ENCODE measurements around the gene ZDHHC22.

DNA sequence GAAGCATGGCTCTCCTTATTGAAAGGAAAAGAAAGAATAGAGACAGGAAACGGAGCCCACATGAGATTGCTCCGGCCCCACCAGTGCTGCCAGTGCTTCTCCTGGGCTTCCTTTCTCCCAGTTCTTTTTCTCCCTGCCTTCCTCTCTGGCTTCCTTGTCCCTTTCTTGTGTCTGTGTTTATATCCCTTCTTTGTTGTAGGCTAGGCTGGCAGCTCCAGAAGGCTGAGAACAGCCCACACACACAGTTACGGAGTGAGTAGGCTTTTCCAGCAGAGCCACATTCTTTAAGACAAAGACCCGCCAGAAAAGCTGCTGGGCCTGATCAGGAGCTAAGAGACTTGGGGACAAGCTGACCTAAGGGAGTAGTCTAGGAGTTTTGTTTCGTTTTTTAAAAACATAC, 30.6 kb downstream of the ZDHHC22 start:
- TF ChIP-seq, protein P1, sequence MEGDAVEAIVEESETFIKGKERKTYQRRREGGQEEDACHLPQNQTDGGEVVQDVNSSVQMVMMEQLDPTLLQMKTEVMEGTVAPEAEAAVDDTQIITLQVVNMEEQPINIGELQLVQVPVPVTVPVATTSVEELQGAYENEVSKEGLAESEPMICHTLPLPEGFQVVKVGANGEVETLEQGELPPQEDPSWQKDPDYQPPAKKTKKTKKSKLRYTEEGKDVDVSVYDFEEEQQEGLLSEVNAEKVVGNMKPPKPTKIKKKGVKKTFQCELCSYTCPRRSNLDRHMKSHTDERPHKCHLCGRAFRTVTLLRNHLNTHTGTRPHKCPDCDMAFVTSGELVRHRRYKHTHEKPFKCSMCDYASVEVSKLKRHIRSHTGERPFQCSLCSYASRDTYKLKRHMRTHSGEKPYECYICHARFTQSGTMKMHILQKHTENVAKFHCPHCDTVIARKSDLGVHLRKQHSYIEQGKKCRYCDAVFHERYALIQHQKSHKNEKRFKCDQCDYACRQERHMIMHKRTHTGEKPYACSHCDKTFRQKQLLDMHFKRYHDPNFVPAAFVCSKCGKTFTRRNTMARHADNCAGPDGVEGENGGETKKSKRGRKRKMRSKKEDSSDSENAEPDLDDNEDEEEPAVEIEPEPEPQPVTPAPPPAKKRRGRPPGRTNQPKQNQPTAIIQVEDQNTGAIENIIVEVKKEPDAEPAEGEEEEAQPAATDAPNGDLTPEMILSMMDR (IDR thresholded peaks at IDR 0.05) = no peak
- TF ChIP-seq POLR2AphosphoS5 (IDR thresholded peaks at IDR 0.05) = peak in 2 of 3 donors; percentile 35 to 69
- no peak for TF ChIP-seq POLR2A (IDR thresholded peaks at IDR 0.05)

Data from breast epithelium (tissue), 3 donors.